GM18520 (cell line): Measurements from ENCODE around the gene DNAJC27.

Source experiments
- ATAC-seq: cut with Tn5 transposase; IDR thresholded peaks from one replicate; pipeline ENCODE4 v1.9.1; 2021; ENCODE audit not compliant: unreplicated experiment

DNAJC27 gene

DNA sequence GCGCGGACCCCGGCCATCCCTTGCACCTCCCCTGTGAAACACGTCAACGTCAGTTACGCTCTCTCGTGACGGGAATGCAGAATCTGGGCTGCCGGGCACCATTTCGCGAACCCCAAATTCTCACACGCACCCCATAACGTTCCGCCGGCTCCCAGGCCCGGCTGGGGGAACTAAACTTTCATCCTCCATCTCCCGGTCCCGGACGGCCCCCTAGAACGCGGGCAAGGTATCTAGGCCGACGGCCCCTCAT, 544 bp downstream of the DNAJC27 start:
- no peak for ATAC-seq

DNA sequence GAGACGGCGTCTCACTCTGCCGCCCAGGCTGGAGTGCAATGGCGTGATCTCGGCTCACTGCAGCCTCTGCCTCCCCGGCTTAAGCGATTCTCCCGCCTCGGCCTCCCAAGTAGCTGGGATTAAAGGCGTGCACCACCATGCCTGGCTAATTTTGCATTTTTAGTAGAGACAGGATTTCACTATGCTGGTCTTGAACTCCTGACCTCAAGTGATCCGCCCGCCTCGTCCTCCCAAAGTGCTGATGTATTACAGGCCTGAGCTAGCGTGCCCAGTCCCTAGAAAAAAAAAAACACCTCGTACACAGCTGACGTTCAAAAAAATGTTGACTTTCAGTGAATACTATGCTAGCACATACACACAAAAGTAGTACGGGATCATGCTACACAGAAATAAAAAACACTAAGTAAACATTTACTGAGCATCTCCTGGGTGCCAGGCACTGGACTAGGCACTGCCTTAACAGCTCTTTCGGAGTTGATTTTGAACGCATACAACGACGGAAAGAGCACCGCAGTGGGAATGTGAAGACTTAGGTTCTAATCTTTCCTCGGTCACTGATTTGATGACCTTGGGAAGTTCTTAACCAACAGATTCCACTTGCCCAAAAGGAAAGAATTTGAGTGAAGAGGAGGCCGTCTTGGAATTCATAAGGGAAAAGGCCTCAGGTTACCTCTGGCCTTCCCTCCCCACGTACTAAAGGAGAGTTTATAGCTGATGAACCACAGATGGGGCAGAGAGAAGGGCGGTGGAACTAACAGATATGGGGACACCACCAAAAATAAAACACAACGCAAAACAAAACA, 1.1 kb downstream of the DNAJC27 start:
- ATAC-seq: no peak

DNA sequence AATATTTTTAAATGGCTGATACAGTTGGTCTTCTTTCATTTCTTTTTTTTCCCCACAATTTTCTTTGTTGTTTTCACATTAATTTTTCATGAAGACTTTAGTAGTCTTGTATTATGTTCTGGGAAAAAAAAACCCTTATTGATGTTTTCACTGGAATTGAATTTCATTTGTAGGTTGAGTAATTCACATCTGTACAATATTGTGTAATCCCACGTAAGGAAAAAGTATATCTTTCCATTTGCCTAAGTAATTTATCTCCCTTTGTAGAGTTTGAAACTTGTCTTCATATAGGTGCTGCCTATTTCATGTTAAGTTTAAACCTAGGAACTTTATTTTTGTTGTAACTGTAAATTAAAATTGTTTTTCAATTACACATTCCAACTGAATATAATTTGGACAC, 2.0 kb downstream of the DNAJC27 start:
- ATAC-seq: no peak

DNA sequence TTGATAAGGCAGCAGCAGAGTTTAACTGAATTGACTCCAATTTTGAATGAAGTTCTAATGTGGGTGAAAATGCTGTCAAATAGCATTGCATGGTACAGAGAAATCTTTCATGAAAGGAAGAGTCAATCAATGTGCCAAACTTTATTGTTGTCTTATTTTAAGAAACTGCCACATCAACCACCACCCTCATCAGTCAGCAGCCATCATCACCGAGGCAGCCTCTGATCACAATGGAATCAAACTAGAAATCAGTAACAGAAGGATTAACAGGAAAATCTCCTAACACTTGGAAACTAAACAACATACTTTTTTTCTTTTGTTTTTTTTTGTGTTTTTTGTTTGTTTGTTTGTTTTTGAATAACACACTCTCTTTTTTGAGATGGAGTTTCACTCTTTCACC, 9.9 kb downstream of the DNAJC27 start:
- no peak for ATAC-seq

DNA sequence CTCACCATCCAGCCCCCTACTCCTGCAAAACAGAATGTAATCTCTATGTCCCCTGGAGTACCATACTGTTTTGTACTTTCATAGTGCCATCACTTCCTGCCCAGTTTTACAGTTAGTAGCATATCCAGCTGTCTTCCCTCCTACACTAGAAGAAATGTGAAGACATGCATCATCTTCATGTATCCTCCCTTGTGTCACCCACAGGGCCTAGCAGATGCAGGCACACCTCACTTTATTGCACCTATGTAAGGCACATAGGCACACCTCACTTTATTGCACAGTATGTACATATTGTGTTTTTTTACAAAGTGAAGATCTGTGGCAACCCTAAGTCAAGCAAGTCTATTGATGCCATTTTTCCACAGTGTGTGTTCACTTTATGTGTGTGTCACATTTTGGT, 12.0 kb downstream of the DNAJC27 start:
- no peak for ATAC-seq

DNA sequence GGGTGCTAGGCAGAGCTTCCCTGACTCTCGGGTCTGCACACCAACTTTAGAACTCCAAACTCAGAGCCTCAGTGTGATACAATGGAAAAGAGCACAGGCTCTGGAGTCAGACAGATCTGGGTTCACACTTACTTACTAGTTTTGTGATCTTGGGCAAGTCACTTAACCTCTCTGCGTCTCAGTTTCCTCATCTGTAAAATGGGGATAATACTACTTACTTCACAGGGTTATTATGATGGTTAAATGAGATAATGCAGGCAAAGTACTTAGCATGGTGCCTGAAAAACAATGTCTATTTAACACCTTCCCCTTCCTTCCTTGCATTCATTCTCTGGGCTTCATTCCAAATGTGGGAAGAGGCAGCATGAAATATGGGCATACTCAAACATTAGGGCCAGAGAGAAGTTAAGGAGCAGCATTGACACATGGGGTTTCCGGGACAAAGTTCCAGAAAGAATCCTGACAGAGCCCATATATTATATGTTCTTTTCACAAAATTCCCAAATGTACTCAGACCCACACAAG, 13.3 kb downstream of the DNAJC27 start:
- no peak for ATAC-seq

DNA sequence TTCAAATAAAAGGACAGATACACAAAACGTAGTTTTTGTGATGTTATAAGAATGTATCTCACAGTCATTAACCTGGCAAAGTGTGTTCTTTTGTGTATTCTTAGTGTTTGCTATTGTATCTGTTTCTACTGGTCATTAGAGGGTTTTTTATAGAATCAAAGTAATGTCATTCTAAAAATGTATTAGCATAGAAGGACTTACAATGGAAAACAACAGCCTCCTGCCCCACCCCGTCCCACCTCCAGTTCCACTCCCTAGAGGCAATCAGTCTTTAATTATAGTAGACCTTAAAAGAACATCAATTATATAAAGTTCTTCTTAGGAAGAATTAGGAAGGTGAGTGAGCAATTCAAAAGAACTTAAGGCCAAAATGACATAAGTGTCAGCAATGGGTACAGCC, 13.8 kb downstream of the DNAJC27 start:
- ATAC-seq: no peak

DNA sequence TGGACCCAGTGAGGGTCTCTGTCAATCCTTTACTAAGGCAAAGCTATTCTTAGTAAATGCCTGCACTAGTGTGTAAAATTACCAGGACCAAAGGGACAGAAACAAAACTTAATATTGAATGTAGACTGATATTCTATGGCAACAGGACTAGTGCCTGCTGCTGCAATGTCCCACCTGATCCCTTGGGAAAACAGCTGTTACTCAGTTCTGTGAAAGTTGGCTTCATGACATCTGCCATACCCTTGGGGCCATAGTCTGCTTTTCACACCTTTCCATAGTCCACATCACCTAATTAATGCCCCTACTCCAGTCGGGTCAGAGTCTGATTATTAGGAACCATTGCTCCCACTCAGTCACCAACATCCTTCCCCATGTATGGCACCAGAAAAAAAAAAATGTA, 14.5 kb downstream of the DNAJC27 start:
- ATAC-seq: no peak

DNA sequence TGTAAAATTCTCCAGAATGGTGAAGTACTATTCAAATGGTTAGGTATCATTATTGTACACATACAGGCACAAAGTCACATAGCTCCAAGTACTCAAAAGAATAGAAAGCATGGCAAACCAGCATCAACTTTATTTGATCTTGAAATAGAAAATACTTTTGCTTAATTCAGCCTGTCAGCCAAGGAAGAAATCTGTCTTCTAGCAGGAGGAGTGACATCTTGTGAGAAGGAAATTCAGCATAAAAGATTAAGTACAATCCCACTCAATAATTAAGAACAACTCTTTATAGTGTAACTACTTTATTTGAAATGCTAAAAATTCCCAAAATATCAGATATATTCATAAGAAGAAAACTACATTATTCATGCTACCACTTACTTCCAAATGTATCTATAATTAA, 15.8 kb downstream of the DNAJC27 start:
- ATAC-seq: no peak

DNA sequence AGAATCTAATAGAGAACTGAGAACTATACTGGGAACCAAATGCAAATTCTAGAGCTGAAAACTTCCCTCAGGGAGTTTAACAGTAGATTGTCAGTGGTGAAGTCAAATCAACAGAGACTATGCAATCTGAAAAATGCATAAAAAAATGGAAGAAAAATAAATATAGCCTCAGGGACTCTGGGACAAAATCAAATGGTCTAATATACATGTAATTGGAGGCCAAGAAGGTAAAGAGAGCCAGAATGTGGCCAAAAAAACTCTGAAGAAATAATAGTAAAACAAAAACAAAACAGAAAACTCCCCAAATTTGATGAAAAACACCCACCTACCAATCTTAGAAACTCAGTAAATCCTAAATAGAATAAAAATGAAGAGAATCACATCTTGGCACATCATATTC, 16.5 kb downstream of the DNAJC27 start:
- no peak for ATAC-seq

DNA sequence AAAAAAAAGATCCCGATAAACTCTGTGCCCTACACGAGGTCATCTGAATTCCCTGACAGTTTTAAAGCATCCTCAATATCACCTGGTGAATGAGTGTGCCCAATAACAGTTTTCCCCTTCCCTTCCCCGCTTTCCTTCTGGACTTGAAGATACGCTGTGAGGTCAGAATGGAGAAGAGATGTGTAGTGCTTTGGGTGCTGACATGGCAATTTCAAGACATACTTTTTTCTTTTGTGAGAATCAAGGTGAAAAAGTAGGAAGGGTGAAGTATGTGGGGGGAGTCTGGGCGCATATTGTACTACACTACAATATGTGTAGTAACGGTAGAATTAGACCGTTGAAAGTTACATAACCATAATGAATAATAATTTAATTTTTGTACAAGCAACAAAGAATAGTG, 21.7 kb downstream of the DNAJC27 start:
- ATAC-seq: no peak

DNA sequence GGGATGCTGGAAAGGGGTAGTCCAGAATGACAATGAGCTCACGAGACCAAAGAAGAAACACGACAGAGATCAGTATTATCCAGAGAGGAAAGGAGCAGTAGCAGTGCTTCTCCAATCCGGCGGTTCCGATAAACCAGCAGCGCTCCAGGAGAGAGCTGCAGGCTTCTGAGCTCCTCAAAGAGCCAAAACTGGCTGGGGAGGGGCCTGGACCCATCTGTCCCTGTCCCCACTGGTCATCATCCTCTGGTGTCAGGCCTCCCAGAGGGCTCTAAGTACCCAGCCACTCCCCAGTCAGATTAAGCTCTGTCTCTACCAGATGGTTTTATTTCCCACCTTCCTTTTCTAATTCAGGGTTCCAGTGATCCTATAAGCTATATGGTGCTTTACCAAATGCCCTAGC, 23.2 kb downstream of the DNAJC27 start:
- no peak for ATAC-seq

DNA sequence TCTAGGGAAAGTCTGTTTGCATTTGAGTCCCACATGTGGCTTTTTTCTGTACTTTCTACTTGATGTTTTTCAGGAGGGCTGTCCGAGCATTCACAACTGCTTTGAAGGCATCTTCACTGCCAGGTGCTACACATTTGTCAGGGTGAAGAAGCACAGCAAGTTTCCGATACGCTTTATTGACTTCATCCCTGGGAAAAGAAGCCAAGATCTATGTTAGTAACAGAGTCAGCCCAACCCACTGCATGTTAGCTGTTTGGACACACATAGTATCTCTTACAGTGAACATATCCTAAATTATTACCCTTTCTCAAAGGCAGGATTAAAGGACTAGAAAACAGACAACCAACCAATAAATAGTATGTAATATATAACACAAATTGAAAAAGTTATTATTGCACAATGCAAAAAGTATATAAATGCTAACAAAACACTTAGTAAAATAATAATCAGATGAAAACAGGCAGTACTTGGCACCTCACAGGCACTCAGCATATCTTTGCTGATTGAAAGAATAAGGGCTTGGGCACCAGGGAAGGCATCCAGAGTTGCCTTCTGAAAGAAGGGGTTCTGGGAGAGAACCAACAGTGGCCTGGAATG, 24.1 kb downstream of the DNAJC27 start:
- ATAC-seq: no peak

DNA sequence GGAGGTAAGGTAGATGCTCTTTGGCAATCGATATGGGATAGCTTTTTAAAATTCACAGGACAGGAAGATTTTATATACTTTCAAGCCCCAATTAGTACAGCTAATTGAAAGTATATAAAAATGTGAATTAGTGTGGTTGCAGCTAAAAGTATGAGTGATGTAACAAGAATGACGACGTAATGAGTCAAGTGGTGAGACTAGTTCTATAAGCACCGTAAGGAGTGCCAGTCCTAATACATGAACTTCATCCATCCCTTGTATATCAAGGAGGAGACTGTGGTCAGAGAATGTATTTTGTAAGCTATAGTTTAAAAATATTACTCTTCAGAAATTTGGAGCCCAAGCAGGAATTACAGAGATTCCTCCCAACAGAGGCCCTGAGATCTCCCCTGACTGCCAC, 25.8 kb downstream of the DNAJC27 start:
- no peak for ATAC-seq

DNA sequence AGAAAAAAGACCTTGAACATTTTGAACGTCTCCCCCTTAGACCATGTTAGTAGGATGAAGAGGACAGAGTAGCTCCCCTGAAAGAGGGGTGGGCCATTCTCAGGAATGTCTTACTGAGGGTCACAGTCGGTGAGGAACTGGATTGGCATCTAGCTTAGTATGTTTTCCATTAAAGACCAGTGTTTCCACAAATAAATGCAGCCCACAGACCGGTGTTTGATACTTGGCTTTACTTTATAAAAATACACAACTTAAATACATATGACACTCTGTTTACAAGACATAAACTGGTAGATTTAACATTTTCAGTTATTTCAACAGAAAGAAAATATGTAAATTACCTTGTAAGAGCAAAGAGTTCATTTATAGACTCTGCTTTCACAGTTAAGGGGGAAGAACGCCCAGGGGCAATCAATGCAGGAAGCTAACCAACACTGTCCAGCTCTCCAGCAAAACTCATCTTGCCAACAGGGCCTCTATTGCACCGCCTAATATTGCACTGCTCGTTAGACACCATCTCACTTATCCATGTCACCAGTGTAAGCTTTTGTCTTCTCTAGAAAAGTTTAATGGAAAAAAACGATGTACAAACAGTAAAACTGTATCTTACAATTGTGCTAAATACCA, 28.2 kb downstream of the DNAJC27 start:
- no peak for ATAC-seq

DNA sequence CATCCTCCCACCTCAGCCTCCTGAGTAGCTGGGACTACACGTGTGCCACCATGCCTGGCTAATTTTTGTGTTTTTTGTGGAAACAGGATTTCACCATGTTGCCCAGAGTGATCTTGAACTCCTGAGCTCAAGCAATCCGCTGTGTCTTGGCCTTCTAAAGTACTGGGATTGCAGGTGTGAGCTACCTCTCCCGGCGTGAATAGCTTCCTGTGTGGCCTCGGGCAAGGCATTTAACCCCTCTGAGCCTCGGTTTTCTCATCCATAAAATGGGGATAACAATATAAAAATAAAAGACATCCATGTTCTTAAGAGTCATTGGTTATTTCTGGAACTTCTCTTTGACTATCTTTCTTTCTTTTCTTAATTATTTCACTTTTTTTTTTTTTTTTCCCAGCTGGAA, 32.4 kb downstream of the DNAJC27 start:
- no peak for ATAC-seq

DNA sequence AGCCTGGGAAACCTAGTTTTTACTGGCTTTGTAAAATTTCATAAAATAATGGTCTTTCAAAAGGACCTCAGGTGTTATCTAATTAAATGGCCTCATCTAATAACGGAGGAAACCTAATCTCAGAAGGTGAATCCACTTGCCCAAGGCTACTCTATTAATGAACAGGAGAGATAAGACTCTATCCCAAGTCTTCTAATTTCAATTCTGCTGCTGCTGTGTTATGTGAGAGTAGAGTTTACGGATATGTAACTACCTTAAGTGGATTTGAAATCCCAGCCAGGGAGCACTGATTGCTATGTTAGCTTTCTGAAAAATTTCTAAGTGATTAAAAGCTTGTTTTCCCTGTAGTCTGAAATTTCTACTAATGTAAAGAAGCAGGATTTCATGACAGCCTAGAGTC, 34.5 kb downstream of the DNAJC27 start:
- ATAC-seq: no peak

DNA sequence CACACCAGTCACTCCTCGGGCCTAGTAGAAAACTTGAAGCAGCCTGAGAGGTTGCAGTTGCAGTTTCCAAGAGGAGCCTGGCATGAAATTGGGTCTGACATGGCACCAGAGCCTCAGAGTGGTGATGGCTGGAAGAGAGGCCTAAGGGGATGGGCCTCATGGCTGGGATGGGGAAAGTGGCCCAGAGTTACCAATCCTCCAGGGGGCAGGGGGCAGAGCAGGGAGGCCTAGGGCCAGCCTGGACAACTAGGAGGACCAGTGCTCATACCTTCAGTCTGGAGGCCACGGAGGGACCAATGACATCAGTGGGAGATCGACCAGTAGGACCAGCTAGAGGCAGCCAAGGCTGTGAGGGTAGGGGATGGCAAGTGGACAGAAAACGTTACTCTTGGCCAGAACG, 36.6 kb downstream of the DNAJC27 start:
- ATAC-seq: no peak

DNA sequence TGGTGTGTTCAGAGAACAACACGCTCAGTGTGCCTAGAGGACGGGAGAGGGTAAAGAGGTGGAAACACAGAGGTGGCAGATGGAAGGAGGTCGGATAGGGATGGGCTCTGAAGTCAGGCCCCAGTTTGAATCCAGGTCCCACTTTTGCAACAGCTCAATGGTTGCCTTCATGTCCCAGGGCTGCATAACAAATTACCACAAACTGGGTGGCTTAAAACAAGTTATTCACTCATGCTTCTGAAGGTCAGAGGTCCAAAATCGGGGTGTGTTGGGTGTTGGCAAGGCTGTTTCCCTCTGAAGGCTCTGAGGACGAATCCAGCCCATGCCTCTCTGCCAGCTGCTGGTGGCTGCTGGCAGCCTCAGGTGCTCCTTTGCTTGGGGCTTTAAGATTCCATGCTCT, 39.0 kb downstream of the DNAJC27 start:
- no peak for ATAC-seq

DNA sequence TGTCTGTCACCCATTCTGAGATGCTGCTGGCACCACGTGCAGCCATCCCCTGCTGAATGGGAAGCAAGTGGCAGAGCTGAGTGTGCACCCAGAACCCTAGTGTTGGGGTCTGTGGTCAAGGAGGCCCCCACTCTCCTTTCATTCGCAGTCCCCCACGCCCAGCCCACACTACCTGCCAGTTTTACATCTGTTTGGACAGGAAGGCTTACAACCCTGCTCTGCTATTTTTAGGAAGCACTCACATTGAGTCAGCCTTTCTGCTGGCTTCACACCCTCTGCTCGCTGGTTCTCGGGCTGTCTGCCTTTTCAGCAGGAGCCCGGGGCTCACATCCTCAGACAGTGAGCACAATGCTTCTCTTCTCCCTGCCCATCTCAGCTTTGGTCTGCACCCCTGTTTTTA, 41.0 kb downstream of the DNAJC27 start:
- peak; percentile 86 for ATAC-seq

DNA sequence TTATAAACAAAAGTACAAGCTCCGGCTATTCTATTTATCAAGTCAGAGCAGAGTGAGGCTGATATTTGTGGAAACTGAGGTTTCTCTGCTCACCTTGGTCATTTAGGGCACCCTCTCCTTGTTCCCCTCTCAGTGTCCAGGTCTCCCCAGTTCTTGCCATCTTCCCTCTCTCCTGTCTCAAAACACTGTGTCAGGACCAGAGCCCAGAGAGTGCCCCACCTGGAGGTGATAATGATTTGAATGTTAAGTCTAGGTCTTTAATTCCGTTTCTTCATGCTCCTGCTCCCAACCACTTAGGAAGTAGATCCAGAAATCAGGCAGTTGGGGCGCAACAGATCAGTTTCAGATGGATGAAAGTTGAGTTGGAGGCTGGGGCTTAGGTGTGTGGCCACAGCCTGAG, 42.5 kb downstream of the DNAJC27 start:
- no peak for ATAC-seq

DNA sequence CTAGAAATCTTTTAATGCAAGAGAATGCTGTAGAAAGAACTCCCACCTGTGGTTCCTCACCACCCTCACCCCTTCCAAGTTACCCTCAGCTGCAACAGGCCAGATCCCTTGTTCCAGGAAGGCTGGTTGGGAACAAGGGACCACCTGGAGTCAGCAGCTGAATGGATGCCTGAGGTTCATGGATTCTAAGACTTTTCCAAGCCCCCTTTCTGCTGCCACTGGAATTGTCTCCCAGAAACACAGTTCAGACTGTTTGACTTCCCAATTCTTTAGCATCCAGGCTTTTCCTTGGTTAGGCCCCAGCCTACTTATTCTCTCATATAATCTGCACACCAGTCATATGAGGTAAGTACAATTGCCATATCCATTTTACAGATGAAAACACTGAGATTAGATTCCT, 43.7 kb downstream of the DNAJC27 start:
- ATAC-seq: no peak
